MM.1S (cell line): Measurements from ENCODE around the gene REG4.
"Not testable (repeated sequence)": the region's sequence is repeated elsewhere in the genome, so short reads cannot be mapped to it uniquely, and the experiment has no call there.

Experiments
- DNase-seq: peaks from one replicate; pipeline ENCODE4 v3.0.0-alpha.2; 2015
- H2AFZ ChIP-seq: fragments of 300-600 bp; sonication (generic); 2 replicates; pipeline ENCODE4 v1.6.0; 2016; ENCODE audit warnings: antibody characterized with exemption, low read length
- H3F3A ChIP-seq: fragments of 300-600 bp; sonication (generic); 2 replicates; pipeline ENCODE4 v1.6.1; 2016; ENCODE audit warnings: mild to moderate bottlenecking, antibody characterized with exemption, low read length, moderate library complexity, mixed read lengths; ENCODE audit not compliant: insufficient read depth
- H3K27ac ChIP-seq: fragments of 300-600 bp; sonication (generic); 2 replicates; pipeline ENCODE4 v1.5.1; 2016; ENCODE audit warnings: mild to moderate bottlenecking, low read length
- H3K27me3 ChIP-seq: fragments of 300-600 bp; sonication (generic); replicated peaks from 2 replicates; pipeline ENCODE4 v1.6.0; 2016; ENCODE audit warnings: low read length; ENCODE audit not compliant: insufficient read depth
- H3K36me3 ChIP-seq: fragments of 300-600 bp; sonication (generic); replicated peaks from 2 replicates; pipeline ENCODE4 v1.6.1; 2016; ENCODE audit warnings: mild to moderate bottlenecking, low read length, mixed read lengths; ENCODE audit not compliant: insufficient read depth
- H3K4me1 ChIP-seq: fragments of 300-600 bp; sonication (generic); 2 replicates; pipeline ENCODE4 v1.6.1; 2016; ENCODE audit warnings: low read length, mixed read lengths
- H3K4me2 ChIP-seq: fragments of 300-600 bp; sonication (generic); 2 replicates; pipeline ENCODE4 v1.6.0; 2016; ENCODE audit warnings: low read depth, low read length
- H3K4me3 ChIP-seq: fragments of 300-600 bp; sonication (generic); 2 replicates; pipeline ENCODE4 v1.5.1; 2016; ENCODE audit warnings: low read length, mixed read lengths
- H3K79me2 ChIP-seq: fragments of 300-600 bp; sonication (generic); 2 replicates; pipeline ENCODE4 v1.6.1; 2016; ENCODE audit warnings: mixed run types, low read length, mixed read lengths
- H3K9ac ChIP-seq: fragments of 300-600 bp; sonication (generic); 2 replicates; pipeline ENCODE4 v1.6.1; 2016; ENCODE audit warnings: low read length, mixed read lengths
- H3K9me2 ChIP-seq: fragments of 300-600 bp; sonication (generic); replicated peaks from 2 replicates; pipeline ENCODE4 v1.6.1; 2016; ENCODE audit warnings: mild to moderate bottlenecking, low read length, mixed read lengths; ENCODE audit not compliant: insufficient read depth
- H3K9me3 ChIP-seq: fragments of 300-600 bp; sonication (generic); replicated peaks from 2 replicates; pipeline ENCODE4 v1.6.1; 2016; ENCODE audit warnings: mild to moderate bottlenecking, low read length, mixed read lengths; ENCODE audit not compliant: insufficient read depth
- H4K20me1 ChIP-seq: fragments of 300-600 bp; sonication (generic); 2 replicates; pipeline ENCODE4 v1.6.1; 2016; ENCODE audit warnings: mild to moderate bottlenecking, low read length, moderate library complexity, mixed read lengths; ENCODE audit not compliant: insufficient read depth
- CTCF ChIP-seq: fragments of 300-600 bp; sonication (generic); IDR thresholded peaks from 2 replicates; pipeline ENCODE4 v1.5.1; 2016; ENCODE audit warnings: antibody characterized with exemption, low read length, mixed read lengths
- EZH2 ChIP-seq: fragments of 300-600 bp; sonication (generic); optimal IDR thresholded peaks from 2 replicates; pipeline ENCODE3; 2017; ENCODE audit warnings: low read depth, mild to moderate bottlenecking, antibody characterized with exemption, low read length, mixed read lengths
- EZH2phosphoT487 ChIP-seq: fragments of 300-600 bp; sonication (generic); IDR thresholded peaks from 2 replicates; pipeline ENCODE4 v1.6.1; 2018; ENCODE audit warnings: antibody characterized with exemption, low read length

REG4 gene

GRCh38 chr1:119853155-119853554 lies 41.9 kb upstream of the REG4 start:
- no peak for TF ChIP-seq CTCF
- no peak for TF ChIP-seq EZH2phosphoT487
- no peak for TF ChIP-seq EZH2
- no peak for DNase-seq
- Histone ChIP-seq H3K4me3 (no peak overlapping the region), H3K4me1 (no peaks in the 10 kb centered on the region), H3K27me3 (no peaks in the 10 kb centered on the region), H3K36me3 (no peaks in the 10 kb centered on the region), H4K20me1 (no peaks in the 10 kb centered on the region), H3K9ac (no peak overlapping the region), H3K4me2 (no peak overlapping the region), H2AFZ (no peak overlapping the region), H3K27ac (no peak overlapping the region), H3F3A (no peaks in the 10 kb centered on the region), H3K9me2 (no peaks in the 10 kb centered on the region), H3K79me2 (no peaks in the 10 kb centered on the region), H3K9me3 (no peaks in the 10 kb centered on the region)

DNA sequence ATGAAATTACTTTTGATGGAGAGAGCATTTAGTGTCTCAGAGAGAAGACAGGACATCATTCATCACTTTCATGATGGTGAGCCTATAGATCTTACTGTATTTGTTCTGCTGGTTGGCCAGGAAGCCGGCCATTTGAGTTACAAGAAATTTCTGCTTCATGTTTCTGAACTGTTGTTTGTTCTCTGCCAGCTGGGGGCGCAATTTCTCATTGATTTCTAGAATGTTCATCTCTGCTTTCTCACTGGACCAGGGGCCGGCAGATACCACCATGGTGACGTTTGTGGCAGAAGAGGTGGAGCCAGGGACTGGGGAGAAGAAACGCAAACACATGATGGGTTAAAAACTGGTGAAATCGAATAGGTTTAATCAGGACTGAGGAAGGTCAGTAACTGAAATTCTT lies 32.9 kb upstream of the REG4 start:
- not testable (repeated sequence) for H4K20me1 ChIP-seq, H2AFZ ChIP-seq, H3K79me2 ChIP-seq, H3K27ac ChIP-seq, H3K36me3 ChIP-seq, H3F3A ChIP-seq, H3K4me3 ChIP-seq, H3K4me1 ChIP-seq, H3K9ac ChIP-seq, DNase-seq, H3K9me2 ChIP-seq, H3K9me3 ChIP-seq, H3K27me3 ChIP-seq, H3K4me2 ChIP-seq

GRCh38 chr1:119841306-119841705 lies 30.0 kb upstream of the REG4 start:
- Histone ChIP-seq H3K27me3 (no peaks in the 10 kb centered on the region), H3K9me3 (no peaks in the 10 kb centered on the region), H2AFZ (no peak overlapping the region), H3K27ac (no peak overlapping the region), H3K36me3 (no peaks in the 10 kb centered on the region), H3K4me1 (no peaks in the 10 kb centered on the region), H4K20me1 (no peaks in the 10 kb centered on the region), H3K9ac (no peak overlapping the region), H3K4me2 (no peak overlapping the region), H3K4me3 (no peak overlapping the region), H3K9me2 (no peaks in the 10 kb centered on the region), H3K79me2 (no peaks in the 10 kb centered on the region), H3F3A (no peaks in the 10 kb centered on the region)
- TF ChIP-seq CTCF = no peak
- TF ChIP-seq EZH2 = no peak
- no peak for TF ChIP-seq EZH2phosphoT487
- no peak for DNase-seq

DNA sequence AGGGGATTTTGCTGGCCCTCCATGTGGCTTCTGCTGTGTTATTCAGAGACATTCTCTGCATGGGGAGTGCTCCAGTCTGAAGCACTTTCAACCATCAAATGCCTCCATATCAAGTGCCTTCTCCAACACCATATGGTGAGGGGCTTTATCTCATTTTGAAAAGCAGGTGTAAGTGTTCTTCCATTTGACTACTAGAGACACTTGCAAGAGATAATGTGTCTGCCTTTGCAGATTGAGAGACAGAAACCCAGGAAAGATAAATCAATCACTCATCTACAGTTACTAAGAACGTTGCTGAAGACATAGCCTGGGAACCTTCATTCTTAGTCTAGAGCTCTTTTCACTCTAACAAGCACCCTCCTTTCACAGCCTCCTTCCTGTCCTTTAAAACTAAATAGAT lies 29.5 kb upstream of the REG4 start:
- H3K36me3 ChIP-seq = no peaks in the 10 kb centered on the region
- no peaks in the 10 kb centered on the region for H3K27me3 ChIP-seq
- no peak overlapping the region for H3K4me2 ChIP-seq
- H3F3A ChIP-seq = no peaks in the 10 kb centered on the region
- H3K9me2 ChIP-seq = no peaks in the 10 kb centered on the region
- no peaks in the 10 kb centered on the region for H3K79me2 ChIP-seq
- no peak overlapping the region for H3K9ac ChIP-seq
- no peak overlapping the region for H3K4me3 ChIP-seq
- no peaks in the 10 kb centered on the region for H4K20me1 ChIP-seq
- H3K4me1 ChIP-seq = no peaks in the 10 kb centered on the region
- H2AFZ ChIP-seq = no peak overlapping the region
- no peak for TF ChIP-seq EZH2
- TF ChIP-seq EZH2phosphoT487 = no peak
- no peak for TF ChIP-seq CTCF
- no peaks in the 10 kb centered on the region for H3K9me3 ChIP-seq
- no peak for DNase-seq
- H3K27ac ChIP-seq = no peak overlapping the region
